HG02642 (cell line): Measurements from ENCODE around the gene IQCK.
"Not testable (repeated sequence)": the region's sequence is repeated elsewhere in the genome, so short reads cannot be mapped to it uniquely, and the experiment has no call there.

Experiments
- ATAC-seq: cut with Tn5 transposase; IDR thresholded peaks from one replicate; pipeline ENCODE4 v1.9.1; 2021; ENCODE audit warnings: mild to moderate bottlenecking; ENCODE audit not compliant: unreplicated experiment, poor library complexity

The IQCK gene, protein sequence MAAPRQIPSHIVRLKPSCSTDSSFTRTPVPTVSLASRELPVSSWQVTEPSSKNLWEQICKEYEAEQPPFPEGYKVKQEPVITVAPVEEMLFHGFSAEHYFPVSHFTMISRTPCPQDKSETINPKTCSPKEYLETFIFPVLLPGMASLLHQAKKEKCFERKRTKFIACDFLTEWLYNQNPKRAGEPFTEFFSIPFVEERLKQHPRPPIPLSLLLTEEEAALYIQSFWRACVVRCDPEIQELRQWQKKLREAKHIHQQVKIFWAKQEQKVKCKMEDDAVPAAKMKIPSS

DNA sequence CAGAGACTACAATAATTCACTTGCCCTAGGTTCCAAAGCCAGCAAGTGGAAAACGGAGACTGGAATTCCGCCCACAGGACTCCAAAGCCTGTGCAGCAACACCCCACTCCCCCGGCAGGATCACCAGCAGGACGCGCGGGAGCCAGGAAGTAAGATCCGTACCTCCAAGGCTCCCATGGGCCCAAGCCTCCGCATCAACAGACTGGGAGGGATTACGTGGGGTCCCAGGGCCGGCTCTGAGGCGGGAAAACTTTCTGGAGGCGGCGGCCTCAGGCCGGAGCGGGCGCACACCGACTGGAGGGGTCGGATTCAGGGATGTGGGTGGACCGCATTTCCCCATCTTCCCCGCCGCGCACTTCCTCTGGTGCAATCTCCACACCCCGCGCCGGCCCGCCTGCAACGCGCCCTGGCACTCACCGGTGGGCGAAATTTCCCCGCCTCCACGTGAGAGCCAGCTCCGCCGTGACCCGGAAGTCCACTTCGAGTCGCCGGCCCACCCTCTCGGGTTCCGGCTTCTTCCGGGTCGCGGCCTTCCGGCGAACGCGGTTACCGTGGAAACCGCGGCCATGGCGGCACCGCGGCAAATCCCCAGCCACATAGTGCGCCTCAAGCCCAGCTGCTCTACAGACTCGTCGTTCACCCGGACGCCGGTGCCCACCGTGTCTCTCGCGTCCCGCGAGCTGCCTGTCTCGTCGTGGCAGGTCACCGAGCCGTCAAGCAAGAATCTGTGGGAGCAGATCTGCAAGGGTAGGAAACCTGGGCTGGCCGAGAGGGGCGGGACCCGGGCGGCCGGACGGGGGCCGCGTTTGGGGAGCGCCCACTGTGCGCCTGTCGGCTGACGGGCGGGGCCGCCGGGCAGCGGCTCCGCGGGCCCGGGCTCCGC is at the start of gene IQCK, which contains the start of gene KNOP1:
Gene IQCK, plus strand, starts transcription at position 531 of the 883 bp plus-strand sequence. Its CDS starts 36 bp downstream, at position 567.
Gene KNOP1, minus strand, starts transcription at position 487 of the 883 bp plus-strand sequence. CDS start 3,192 bp downstream, outside the sequence.
- peak; percentile 96 for ATAC-seq

DNA sequence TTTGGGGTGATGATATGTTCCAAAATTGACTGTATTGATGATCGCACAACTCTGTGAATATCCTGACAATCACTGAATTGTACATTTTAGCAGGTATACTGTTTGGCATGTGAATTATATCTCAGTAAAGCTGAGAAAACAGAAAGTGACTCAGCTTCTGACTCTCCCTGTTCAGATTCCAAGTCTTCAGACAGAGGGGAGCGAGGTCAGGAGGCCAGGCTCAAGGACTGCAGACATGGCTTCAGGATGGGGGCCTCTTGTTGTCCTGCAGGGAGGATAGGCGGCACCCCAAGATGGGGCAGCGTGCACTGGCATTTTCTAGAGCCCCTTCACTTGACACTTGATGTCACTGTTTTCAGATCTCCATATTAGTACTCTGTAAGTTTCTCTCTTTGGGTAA is 45.7 kb upstream of the IQCK start:
- no peak for ATAC-seq

DNA sequence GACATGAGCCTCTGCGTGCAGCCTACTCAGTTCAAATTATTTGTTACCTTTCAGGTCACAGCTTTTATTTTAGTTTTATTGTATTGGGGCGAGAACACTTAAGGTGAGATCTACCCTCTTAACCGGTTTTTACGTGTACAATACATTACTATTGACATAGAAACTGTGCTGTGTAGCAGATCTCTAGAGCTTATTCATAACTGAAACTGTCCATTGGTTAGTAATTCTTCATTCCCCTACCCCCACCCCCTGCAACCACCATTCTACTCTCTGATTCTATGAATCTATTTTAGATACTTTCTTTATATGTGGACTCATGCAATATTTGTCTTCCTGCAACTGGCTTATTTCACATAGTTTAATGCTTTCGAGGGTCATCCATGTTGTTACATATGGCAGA is 43.6 kb upstream of the IQCK start:
- no peak for ATAC-seq

DNA sequence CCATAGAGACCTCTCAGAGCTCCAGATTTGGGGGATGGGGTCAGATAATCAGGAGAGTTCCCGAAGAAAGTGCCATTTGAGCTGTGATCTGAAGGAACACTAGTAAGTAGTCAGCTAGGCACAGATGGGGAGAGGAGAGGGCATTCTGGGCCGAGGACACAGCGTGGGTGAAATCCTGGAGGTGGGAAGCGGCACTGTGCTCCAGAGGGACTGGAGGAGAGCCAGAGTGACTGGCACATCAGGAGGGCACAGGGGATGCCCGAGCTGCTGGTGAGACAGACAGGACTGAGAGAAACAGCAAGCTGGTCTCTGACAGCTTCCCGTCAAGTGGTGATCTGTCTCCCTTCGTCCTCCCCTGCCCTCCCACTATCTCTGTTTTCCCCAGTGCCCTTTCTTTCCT is 40.7 kb upstream of the IQCK start:
- no peak for ATAC-seq

DNA sequence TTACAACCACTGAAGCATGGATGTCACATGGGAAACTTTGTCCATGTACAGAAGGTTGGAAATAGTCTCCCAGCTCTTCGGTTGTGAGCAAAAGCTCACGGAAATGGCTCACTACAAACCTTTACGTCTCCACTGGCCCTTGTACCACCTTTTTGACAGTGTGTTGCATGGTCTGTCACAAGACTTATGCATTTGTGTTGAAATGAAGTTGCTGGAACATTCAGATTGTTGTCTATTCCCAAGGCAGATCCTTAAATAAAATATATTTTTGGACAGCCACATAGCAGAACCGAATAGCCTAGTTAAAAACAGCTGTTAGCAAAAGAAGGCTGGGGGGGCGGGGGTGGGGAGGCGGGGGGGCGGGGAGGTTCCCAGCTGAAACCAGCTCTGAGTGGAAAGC is 39.3 kb upstream of the IQCK start:
- ATAC-seq, result no peak

DNA sequence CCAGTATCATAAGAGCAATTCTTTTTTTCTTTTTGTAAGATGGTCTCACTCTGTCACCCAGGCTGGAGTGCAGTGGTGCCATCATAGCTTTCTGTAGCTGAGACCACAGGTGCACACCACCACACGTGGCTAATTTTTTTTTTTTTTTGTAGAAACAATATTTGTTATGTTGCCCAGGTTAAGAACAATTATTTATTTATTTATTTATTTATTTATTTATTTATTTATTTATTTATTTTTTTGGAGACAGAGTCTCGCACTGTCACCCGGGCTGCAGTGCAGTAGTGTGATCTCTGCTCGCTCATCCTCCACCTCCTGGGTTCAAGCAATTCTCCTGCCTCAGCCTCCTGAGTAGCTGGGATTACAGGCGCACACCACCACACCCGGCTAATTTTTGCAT is 38.8 kb upstream of the IQCK start:
- ATAC-seq, result not testable (repeated sequence)

DNA sequence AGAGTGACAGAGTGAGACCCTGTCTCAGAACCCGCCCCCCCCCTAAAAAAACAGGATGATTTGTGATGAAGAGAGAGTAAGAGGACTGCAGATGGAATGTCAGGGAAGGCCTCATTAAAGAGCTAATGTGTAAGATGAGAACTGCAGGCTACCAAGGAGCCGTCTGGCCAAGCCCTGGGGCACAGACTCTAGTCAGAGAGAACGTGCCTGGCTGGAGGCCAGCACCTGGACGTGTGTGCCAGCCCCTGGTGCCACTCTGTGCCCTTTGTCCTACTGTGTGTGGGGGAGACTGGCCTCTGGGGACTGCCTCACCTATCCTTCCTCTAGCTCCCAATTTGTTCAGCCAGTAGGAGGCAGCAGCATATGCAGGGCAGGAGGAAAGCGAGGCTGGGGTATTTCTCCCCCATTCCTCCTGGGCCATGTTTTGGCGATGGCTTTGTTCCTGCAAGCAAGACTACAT is 37.2 kb upstream of the IQCK start:
- no peak for ATAC-seq

DNA sequence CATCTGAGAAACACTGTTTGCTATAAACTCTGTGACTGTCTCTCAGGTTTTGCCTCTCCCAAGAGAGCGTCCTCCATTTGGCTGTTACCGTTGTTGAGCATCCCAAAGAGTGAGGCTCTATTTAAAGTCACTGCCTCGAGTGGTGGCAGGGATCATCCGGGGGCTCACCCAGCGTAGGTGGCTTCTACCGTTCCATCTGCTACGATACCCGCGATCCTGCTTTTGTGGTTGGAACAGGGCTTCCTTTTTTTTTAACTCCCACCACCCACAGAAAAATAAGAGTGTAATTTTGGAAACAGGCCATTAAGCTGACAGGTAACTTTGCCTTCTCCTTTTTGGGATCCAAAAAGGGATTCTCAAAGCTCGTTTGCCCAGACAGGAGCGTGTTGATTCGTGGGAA is 36.4 kb upstream of the IQCK start:
- no peak for ATAC-seq

DNA sequence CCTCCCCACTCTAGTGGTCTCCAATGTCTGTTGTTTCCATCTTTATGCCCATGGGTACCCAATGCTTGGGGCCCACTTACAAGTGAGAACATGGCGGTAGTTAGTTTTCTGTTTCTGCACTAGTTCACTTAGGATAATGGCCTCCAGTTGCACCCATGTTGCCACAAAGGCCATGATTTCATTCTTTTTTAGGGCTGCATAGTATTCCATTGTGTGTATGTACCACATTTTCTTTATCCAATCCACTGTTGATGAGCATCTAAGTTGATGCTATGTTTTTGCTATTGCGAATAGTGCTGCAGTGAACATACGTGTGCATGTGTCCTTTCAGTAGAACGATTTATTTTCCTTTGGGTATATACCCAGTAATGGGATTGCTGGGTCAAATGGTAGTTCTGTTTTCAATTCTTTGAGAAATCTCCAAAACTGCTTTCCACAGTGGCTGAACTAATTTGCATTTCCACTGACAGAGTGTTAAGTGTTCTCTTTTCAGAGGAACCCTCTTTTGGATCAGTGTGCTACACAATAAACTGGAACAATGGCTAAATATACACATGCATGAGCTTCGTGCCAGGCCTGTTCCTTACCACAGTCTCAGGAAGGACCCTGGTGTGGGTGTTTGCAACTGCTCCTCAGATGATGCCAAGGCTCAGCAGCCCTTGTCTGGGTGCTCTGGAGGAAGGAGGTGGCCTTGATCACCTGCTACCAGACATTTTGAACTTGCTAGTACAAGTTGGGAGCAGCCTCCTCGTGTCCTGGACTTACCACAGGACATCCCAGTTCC is 34.4 kb upstream of the IQCK start:
- ATAC-seq, result no peak

DNA sequence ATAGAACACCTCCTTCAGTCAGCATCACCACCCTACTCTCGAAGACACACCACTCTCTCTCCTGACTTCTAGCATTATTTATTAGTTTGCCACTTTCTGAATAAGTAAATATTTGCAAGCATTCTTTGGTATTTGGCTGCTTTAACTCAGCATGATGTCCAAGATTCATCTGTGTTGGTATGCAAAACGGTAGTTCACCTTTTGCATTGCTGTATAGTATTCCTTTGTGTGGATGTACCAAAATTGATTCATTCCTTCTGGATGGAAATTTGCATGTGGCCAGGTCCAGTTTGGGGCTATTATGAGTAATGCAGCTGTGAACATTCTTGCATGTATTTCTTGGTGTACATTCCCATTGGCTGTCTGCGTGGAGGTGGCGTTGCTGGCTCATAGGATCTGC is 32.9 kb upstream of the IQCK start:
- no peak for ATAC-seq

DNA sequence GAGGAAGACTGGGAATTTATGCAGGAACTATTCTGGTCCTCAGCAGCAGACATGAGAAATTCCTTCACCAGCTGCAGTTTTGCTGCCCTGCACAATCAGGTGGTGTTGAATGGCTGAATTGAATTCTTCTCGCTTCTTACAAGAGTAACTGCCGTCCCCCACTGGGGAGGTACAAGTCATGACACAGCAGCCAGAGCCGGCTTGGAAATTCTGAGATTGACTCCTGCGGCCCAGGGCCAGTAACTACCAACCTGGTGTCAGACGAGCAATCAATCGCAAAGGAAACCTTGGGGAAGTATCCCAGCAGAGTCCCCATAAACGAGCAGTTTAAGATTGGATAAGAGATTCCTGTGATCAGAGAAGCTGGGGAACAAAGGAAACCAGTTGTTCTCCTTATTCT is 30.8 kb upstream of the IQCK start:
- no peak for ATAC-seq

DNA sequence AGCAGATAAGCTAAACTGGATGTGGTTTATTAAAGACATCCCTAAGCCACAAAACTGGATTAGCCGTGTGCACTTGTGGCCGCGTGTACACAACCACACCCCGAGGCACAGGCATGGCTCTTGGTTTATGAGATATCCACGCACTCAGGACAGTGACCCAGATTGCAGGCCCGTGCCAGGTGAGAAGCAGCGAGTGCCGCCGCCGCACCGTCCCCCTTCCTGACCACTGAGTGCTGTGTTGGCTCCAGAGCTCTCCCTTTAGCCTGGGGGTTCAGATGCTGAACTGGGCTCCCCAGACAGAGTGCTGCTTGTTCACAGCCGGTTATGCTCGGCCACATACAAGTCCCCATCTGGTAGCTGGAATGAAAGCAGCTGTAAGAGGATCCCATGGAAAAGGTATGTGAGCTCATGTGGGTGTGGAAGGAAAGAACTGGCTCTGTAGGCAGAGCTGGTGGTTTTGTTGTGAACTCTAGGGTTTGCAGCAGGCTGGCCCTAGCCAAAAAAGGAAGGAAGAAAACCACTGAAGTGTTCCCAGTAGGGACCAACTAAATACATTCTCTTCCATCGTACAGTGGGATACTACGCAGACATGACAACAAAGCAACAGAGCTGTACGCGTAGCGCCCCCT is 29.6 kb upstream of the IQCK start:
- ATAC-seq, result no peak

DNA sequence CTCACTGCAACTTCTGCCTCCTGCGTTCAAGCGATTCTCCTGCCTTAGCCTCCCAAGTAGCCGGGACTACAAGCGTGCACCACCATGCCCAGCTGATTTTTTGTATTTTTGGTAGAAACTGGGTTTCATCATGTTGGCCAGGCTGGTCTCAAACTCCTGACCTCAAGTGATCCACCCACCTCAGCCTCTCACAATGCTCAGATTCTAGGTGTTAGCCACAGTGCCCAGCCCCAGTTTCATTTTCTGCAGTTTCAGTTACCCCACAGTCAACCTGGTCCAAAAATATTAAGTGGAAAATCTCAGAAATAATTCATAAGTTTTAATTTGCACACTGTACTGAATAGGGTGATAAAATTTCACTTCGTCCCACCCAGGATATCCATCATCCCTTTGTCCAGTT is 28.7 kb upstream of the IQCK start:
- no peak for ATAC-seq

DNA sequence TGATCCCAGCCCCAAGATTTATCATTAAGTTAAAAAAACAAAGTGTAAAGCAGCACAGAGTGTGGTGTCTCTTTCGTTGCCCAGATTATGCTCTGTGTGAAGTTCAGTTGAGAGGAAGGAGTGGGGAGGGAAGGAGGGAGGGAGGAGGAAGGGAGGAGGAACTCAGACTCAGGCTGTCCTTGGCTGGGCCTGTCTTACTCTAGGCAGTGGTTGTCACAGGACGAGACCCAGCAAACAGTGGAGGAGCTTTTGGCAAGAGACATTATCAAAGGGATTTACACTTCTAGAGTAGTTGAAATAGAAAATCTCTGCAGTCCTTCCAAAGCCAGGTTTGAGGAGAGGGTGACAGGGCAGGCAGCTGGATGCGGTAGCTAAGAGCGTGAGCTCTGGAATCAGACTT is 27.9 kb upstream of the IQCK start:
- no peak for ATAC-seq

DNA sequence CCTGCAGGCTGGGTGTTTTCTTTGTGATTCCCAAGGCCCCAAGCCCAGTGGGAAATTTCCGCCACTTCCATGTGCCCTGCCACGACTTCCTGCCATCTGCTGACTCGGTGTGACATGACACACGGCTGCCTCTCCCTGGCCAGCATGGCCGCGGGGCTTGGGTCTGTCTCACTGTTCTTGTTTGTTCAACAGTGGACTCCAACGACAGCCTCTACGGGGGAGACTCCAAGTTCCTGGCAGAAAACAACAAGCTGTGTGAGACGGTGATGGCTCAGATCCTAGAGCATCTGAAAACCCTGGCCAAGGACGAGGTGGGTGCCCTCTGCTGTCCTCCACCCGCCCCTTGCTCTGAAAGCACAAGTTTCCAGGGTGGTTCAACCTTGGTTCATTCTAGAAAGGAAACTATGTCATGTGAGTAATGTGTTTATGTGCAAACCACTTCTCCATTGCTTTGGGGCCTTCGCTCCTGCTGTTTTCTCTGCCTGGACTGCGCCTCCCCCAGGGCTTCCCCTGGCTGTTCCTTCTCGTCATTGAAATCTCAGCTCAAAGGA is 26.8 kb upstream of the IQCK start:
- ATAC-seq, result no peak

DNA sequence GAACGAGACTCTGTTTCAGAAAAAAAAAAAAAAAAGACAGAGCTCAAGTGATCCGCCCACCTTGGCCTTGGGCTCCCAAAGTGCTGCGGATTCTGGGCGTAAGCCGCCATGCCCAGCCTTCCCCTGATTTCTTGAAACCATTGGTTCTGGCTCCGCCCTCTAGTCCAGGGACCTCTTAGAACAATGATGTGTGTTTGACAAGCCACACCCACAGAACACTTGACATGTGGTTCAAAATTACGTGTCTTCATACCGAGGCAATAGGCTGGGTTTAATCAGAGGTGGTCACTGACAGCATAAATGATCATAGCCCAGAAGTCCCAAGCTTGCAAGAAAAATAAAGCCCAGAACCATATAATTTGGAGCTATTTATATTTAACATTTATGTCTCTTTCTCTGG is 23.1 kb upstream of the IQCK start:
- ATAC-seq, result no peak

DNA sequence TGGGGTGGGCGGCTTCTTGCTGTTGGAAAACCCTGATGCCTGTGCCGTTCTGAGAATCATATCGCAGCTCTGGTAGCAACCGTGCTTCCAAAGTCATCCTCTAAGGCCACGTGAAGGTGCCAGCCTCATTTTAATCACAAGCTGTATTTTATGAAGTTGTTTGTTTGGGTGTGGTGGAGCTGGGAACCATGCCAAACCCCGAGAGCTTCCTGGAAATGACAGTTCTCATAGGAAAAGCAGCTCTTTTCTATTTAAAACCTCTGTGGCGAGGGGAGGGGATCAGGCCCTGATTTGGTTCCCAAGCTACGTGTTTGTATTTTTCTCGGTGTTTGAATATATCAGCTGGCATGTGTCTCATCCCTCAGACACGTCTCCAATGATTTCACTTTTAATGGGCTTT is 21.7 kb upstream of the IQCK start:
- no peak for ATAC-seq

DNA sequence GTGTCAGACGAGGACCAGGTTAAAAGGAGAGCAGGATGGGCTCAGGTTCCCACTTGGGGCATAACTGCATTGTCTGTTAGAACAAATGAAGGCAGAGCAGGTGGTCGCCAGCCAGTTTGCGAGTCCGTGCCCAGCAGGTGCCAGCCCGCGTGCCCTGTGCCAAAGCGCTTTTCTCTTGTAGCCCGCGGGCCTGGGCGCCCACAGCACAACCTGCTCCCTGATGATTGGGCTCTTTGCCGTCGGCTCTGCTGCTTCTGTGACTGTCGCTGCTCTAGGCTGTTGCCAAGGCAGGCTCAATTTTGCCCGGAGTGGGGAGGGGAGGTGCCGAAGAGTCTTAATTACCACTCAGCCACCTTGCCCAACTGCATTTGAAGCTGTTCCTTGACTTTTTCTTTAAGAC is 21.1 kb upstream of the IQCK start:
- no peak for ATAC-seq

DNA sequence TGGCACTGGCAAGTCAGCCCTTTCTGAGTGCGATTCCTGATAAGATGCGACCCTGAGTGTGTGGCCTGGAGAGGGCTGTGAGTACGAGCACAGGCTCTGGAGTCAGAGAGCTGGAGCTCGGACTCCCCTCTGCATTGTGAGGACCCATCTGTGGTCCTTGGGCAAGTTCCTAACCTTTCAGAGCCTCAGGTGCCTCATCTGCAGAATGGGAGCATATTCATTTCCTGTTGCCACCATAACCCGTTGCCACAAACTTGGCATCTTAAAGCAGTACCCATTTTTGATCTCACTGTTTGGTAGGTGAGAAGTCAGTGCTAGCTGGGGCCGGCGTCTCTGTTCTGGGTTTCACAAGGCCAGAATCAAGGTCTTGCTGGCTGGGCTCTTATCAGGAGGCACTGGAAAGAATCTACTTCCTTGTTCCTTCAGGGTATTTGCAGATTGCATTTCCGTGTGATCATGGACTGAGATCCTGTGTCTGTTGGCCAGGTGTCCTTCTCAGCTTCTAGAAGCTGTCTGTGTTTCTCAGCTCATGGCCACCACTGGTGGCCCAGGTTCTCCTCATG is 20.2 kb upstream of the IQCK start:
- no peak for ATAC-seq
